ENCODE data around the gene GRAMD2B. TPM values are rescaled to one million over a fixed set of nuclear protein-coding genes. Genes with fewer than 3 reads are reported as not detected.

The GRAMD2B gene
- total RNA-seq, 1 experiment from 2014 or later: 7.2 TPM

DNA sequence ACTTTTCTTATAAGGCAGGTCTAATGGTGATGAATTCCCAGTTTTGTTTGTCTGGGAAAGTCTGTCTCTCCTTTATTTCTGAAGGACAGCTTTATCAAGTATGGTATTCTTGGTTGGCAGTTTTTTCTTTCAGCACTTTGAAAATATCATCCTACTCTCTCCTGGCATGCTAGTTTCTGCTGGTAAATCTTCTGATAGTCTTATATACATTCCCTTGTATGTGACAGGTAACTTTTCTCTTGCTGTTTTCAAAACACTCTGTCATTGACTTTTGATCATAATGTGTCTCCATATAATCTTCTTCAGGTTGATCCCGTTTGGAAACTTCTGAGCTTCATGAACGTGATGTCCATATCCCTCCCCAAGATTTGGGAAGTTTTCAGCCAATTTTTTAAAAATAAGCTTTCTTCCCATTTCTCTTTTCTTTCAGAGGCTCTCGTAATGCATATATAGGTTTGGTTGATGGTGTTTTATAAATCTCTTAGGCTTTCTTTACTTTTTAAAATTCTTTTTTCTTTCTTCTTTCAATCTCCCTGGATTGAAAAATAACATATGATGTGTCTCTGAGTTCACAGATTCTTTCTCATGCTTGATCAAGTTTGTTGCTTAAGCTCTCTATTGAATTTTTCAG is 22.5 kb upstream of the GRAMD2B start:
- CTCF ChIA-PET: no interaction called here
- BruUV-seq (replicated peaks): no TSS peak
- intact Hi-C loops (cut with micrococcal nuclease): no loop called here

GRCh38 chr5:126402621-126403555 is 20.3 kb upstream of the GRAMD2B start:
- no peaks in the 10 kb centered on the region for H3K27me3 ChIP-seq (ENCODE audit: insufficient read depth, low read length)
- no peaks in the 10 kb centered on the region for H4K20me1 ChIP-seq (ENCODE audit: insufficient read depth)
- RAD21 ChIA-PET (ENCODE audit: low non-redundant PET in 1 of 2, low total read pairs in 2 of 2, uncharacterized antibody in 2 of 2, unreplicated experiment in 2 of 2): no interaction called here
- no peaks in the 10 kb centered on the region for H3K79me2 ChIP-seq (ENCODE audit: insufficient read depth, low read length)
- intact Hi-C loops (cut with micrococcal nuclease): no loop called here
- CTCF ChIA-PET: no interaction called here
- H3K9me3 ChIP-seq (ENCODE audit: control insufficient read depth in 1 of 2, insufficient read depth in 1 of 2, low read depth in 1 of 2, low read length in 2 of 2): peaks cover 10 to 12% of the 10 kb centered on the region in 2 experiments
- no peak overlapping the region for H3K4me3 ChIP-seq (replicated peaks in 1 of 2; ENCODE audit: low read depth in 1 of 2, low read length in 2 of 2)
- POLR2A ChIA-PET: no interaction called here
- no peak overlapping the region for H3K27ac ChIP-seq (ENCODE audit: low read depth, low read length)
- H3K9ac ChIP-seq (ENCODE audit: low read length): no peak overlapping the region
- H3K4me2 ChIP-seq (ENCODE audit: low read length): no peak overlapping the region
- H2AFZ ChIP-seq (ENCODE audit: low read depth, low read length, poor library complexity, severe bottlenecking): no peak overlapping the region
- no peaks in the 10 kb centered on the region for H3K9me2 ChIP-seq (ENCODE audit: insufficient read depth)
- BruUV-seq (replicated peaks): no TSS peak
- no peaks in the 10 kb centered on the region for H3K36me3 ChIP-seq (ENCODE audit: control insufficient read depth in 1 of 2, insufficient read depth in 2 of 2, low read length in 2 of 2)
- TF ChIP-seq SRF (IDR thresholded peaks at IDR 0.05; ENCODE audit: low read depth): no peak
- no peak for TF ChIP-seq SP1 (IDR thresholded peaks at IDR 0.05; ENCODE audit: low read depth)
- H3K4me1 ChIP-seq (ENCODE audit: control insufficient read depth in 1 of 2, insufficient read depth in 2 of 2, low read length in 2 of 2): no peaks in the 10 kb centered on the region
- DNase-seq (ENCODE audit: low read depth, low spot score) (no peak), ATAC-seq (no peak)

More for the DNA sequence above, 22.5 kb upstream of the GRAMD2B start:
- Histone ChIP-seq H3K9ac (ENCODE audit: low read length) (no peak overlapping the region), H2AFZ (ENCODE audit: low read depth, low read length, poor library complexity, severe bottlenecking) (no peak overlapping the region), H3K4me2 (ENCODE audit: low read length) (no peak overlapping the region), H3K27me3 (ENCODE audit: insufficient read depth, low read length) (no peaks in the 10 kb centered on the region), H3K79me2 (ENCODE audit: insufficient read depth, low read length) (no peaks in the 10 kb centered on the region), H3K4me3 (replicated peaks in 1 of 2; ENCODE audit: low read depth in 1 of 2, low read length in 2 of 2) (no peak overlapping the region), H3K9me3 (ENCODE audit: control insufficient read depth in 1 of 2, insufficient read depth in 1 of 2, low read depth in 1 of 2, low read length in 2 of 2) (peaks cover 10 to 12% of the 10 kb centered on the region in 2 experiments), H3K36me3 (ENCODE audit: control insufficient read depth in 1 of 2, insufficient read depth in 2 of 2, low read length in 2 of 2) (no peaks in the 10 kb centered on the region), H3K9me2 (ENCODE audit: insufficient read depth) (no peaks in the 10 kb centered on the region), H4K20me1 (ENCODE audit: insufficient read depth) (no peaks in the 10 kb centered on the region), H3K4me1 (ENCODE audit: control insufficient read depth in 1 of 2, insufficient read depth in 2 of 2, low read length in 2 of 2) (no peaks in the 10 kb centered on the region), H3K27ac (ENCODE audit: low read depth, low read length) (no peak overlapping the region)
- no peak for TF ChIP-seq ELF1 (IDR thresholded peaks at IDR 0.05; ENCODE audit: borderline replicate concordance, low read depth)
- peak; percentile 61; the same call in 1 of the 2 replicates for TF ChIP-seq CBX3 (IDR thresholded peaks at IDR 0.05; ENCODE audit: low read depth)
- no peak for ATAC-seq
- ChIA-PET RAD21 (ENCODE audit: low non-redundant PET in 1 of 2, low total read pairs in 2 of 2, uncharacterized antibody in 2 of 2, unreplicated experiment in 2 of 2) (no interaction called here), POLR2A (no interaction called here)
- DNase-seq (ENCODE audit: low read depth, low spot score): no peak
